Measurements from ENCODE around the gene RAB8A. TPM values are rescaled to one million over a fixed set of nuclear protein-coding genes. Genes with fewer than 3 reads are reported as not detected.

RAB8A gene
- total RNA-seq, 1 experiment from 2014 or later = 108 TPM

DNA sequence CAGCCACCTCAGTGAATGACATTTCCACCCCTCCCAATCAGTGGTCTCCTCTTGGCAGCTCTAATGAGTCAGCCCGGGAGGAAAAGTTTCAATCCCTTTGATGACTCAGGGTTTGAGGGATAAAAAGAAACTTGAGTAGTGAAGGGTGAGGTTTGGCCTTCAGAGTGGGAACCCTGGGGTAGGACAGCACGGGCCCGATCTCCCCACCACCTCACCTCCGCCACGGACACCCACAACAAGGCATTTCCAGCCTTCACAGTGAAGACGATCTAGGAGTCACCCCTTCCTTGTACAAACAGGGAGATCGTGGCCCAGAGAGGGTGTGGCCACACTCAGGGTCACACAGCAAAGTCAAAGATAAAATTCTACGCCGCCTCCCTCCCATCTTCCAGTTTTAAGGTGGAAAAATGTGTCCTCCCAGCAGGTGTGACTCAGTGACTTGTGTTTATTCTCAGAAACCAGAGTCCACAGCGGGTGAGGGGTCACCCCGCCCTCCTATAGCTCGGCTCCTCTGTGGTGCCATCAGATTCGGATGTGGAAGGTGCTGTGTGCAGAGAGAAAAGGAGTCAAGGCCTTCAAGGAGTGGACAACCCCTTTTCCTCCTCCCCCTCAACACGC lies 49.4 kb downstream of the RAB8A start:
- no TSS peak for BruUV-seq (replicated peaks)
- Histone ChIP-seq H3K36me3 (ENCODE audit: control insufficient read depth, insufficient read depth, low read length) (no peaks in the 10 kb centered on the region), H3K9me3 (no peaks in the 10 kb centered on the region), H3K4me3 (ENCODE audit: low read depth, low read length) (no peak overlapping the region), H3K27me3 (replicated peaks; ENCODE audit: control insufficient read depth, insufficient read depth, low read length) (no peaks in the 10 kb centered on the region), H3K4me1 (peaks cover 5% of the 10 kb centered on the region; the same call in 1 of the 2 replicates)
- CTCF ChIA-PET = interaction anchor here (0.6 kb wide), 1 partner anchor 201 kb away, joined by 7 read pairs; no protein-coding TSS in a partner anchor
- Mint-ChIP-seq H3K36me3 (ENCODE audit: insufficient read depth, unreplicated experiment) (no peaks in the 10 kb centered on the region), H3K4me1 (ENCODE audit: low read depth, unreplicated experiment) (no peaks in the 10 kb centered on the region), H3K9me3 (ENCODE audit: unreplicated experiment) (no peaks in the 10 kb centered on the region), H3K4me3 (ENCODE audit: unreplicated experiment) (no peak overlapping the region), H3K27ac (ENCODE audit: unreplicated experiment) (no peak overlapping the region), H3K27me3 (ENCODE audit: insufficient read depth, unreplicated experiment) (no peaks in the 10 kb centered on the region)
- no peak for DNase-seq
- POLR2A ChIA-PET = no interaction called here
- TF ChIP-seq CTCF (IDR thresholded peaks at IDR 0.05; ENCODE audit: insufficient read depth in 1 of 2, low read depth in 1 of 2, low read length in 1 of 2, severe bottlenecking in 1 of 2, unreplicated experiment in 1 of 2) = no peak
- intact Hi-C loops (cut with micrococcal nuclease; ENCODE audit: unreplicated experiment) = no loop called here

GRCh38 chr19:16161840-16162239 lies 50.2 kb downstream of the RAB8A start:
- Mint-ChIP-seq H3K9me3 (ENCODE audit: unreplicated experiment) (no peaks in the 10 kb centered on the region), H3K4me3 (ENCODE audit: unreplicated experiment) (no peak overlapping the region), H3K27ac (ENCODE audit: unreplicated experiment) (no peak overlapping the region), H3K27me3 (ENCODE audit: insufficient read depth, unreplicated experiment) (no peaks in the 10 kb centered on the region), H3K4me1 (ENCODE audit: low read depth, unreplicated experiment) (no peaks in the 10 kb centered on the region), H3K36me3 (ENCODE audit: insufficient read depth, unreplicated experiment) (no peaks in the 10 kb centered on the region)
- BruUV-seq (replicated peaks) = no TSS peak
- H3K9me3 ChIP-seq = no peaks in the 10 kb centered on the region
- ChIA-PET POLR2A (interaction anchor here (0.6 kb wide), 2 partner anchors 49 to 329 kb away, joined by 3 to 7 read pairs; no protein-coding TSS in a partner anchor), CTCF (interaction anchor here (0.6 kb wide), 2 partner anchors 200 to 1267 kb away, joined by 3 to 7 read pairs; no protein-coding TSS in a partner anchor)
- H3K4me1 ChIP-seq = peaks cover 5% of the 10 kb centered on the region; the same call in 1 of the 2 replicates
- no peak overlapping the region for H3K4me3 ChIP-seq (ENCODE audit: low read depth, low read length)
- no peaks in the 10 kb centered on the region for H3K27me3 ChIP-seq (replicated peaks; ENCODE audit: control insufficient read depth, insufficient read depth, low read length)
- H3K36me3 ChIP-seq (ENCODE audit: control insufficient read depth, insufficient read depth, low read length) = no peaks in the 10 kb centered on the region
- no peak for DNase-seq
- no peak for TF ChIP-seq CTCF (IDR thresholded peaks at IDR 0.05; ENCODE audit: insufficient read depth in 1 of 2, low read depth in 1 of 2, low read length in 1 of 2, severe bottlenecking in 1 of 2, unreplicated experiment in 1 of 2)
- intact Hi-C loops (cut with micrococcal nuclease; ENCODE audit: unreplicated experiment) = no loop called here

DNA sequence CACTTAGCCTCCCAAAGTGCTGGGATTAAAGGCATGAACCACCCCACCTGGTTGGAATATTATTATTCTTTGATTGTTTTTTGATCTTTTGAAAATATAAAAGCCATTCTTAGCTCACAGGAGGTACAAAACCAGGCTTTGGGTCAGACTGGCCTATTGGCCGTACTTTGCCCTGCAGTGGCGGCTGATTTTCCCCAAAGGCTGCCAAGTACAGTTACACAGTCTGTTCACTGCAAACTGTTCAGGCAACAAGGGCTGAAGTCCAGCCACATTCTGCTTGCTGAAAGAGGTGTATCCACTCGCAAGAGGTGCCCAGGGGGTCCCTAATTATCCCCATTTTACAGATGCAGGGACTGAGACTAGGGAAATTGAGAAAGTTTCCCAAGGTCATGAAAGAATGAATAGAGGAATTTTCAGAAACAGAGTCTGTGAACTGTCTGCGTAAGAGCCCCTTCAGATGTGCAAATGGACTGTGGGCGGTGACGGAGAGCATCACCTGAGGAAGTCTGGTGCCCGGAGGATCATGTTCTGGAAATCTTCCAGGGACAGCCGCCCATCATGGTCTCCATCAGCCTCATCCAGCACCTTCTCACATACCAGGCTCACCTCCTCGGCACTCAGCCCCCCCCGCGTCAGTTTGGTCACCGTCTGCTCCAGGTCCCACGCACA lies 52.7 kb downstream of the RAB8A start:
- intact Hi-C loops (cut with micrococcal nuclease; ENCODE audit: unreplicated experiment) = no loop called here

More for the DNA sequence above, 52.7 kb downstream of the RAB8A start:
- no peak for DNase-seq
- no peak overlapping the region for H3K4me3 ChIP-seq (ENCODE audit: low read depth, low read length)
- no peaks in the 10 kb centered on the region for H3K27me3 ChIP-seq (replicated peaks; ENCODE audit: control insufficient read depth, insufficient read depth, low read length)
- H3K4me1 Mint-ChIP-seq (ENCODE audit: low read depth, unreplicated experiment) = no peaks in the 10 kb centered on the region
- H3K27me3 Mint-ChIP-seq (ENCODE audit: insufficient read depth, unreplicated experiment) = no peaks in the 10 kb centered on the region
- CTCF ChIA-PET = interaction anchor here (0.7 kb wide), 1 partner anchor 25 kb away, joined by 4 read pairs; no protein-coding TSS in a partner anchor
- H3K36me3 ChIP-seq (ENCODE audit: control insufficient read depth, insufficient read depth, low read length) = no peaks in the 10 kb centered on the region
- no peaks in the 10 kb centered on the region for H3K36me3 Mint-ChIP-seq (ENCODE audit: insufficient read depth, unreplicated experiment)
- no peak overlapping the region for H3K4me3 Mint-ChIP-seq (ENCODE audit: unreplicated experiment)
- peaks cover 5% of the 10 kb centered on the region; the same call in 1 of the 2 replicates for H3K4me1 ChIP-seq
- no peaks in the 10 kb centered on the region for H3K9me3 ChIP-seq
- no peak for TF ChIP-seq CTCF (IDR thresholded peaks at IDR 0.05; ENCODE audit: insufficient read depth in 1 of 2, low read depth in 1 of 2, low read length in 1 of 2, severe bottlenecking in 1 of 2, unreplicated experiment in 1 of 2)
- no TSS peak for BruUV-seq (replicated peaks)
- H3K27ac Mint-ChIP-seq (ENCODE audit: unreplicated experiment) = no peak overlapping the region
- H3K9me3 Mint-ChIP-seq (ENCODE audit: unreplicated experiment) = no peaks in the 10 kb centered on the region
- POLR2A ChIA-PET = no interaction called here
